Dermis microvascular lymphatic vessel endothelial cell (primary cell): ENCODE results near the gene ALG9. TPM values are rescaled to one million over a fixed set of nuclear protein-coding genes. Genes with fewer than 3 reads are reported as not detected.
A peak's percentile ranks its signal among the peaks of the same experiment; 100 is the strongest.

Source experiments
- DNase-seq, 2 donors: peaks; one replicate each; pipeline versions ENCODE4 v3.0.0 to v3.0.0-alpha.2; 2010; ENCODE audit warnings: low read depth in 2 of 2
- total RNA-seq: library from RNA; depleted of rRNA; stranded (reverse); fragments of >200 nt; gene quantifications from 2 replicates; pipeline ENCODE4 v1.2.1, GENCODE V29; 2014

The ALG9 gene
- total RNA-seq, 1 donor from 2014 or later = 19.5 TPM

- no peak for DNase-seq
Observed at GRCh38 chr11:111835665-111836064, 35.7 kb downstream of the ALG9 start.

DNA sequence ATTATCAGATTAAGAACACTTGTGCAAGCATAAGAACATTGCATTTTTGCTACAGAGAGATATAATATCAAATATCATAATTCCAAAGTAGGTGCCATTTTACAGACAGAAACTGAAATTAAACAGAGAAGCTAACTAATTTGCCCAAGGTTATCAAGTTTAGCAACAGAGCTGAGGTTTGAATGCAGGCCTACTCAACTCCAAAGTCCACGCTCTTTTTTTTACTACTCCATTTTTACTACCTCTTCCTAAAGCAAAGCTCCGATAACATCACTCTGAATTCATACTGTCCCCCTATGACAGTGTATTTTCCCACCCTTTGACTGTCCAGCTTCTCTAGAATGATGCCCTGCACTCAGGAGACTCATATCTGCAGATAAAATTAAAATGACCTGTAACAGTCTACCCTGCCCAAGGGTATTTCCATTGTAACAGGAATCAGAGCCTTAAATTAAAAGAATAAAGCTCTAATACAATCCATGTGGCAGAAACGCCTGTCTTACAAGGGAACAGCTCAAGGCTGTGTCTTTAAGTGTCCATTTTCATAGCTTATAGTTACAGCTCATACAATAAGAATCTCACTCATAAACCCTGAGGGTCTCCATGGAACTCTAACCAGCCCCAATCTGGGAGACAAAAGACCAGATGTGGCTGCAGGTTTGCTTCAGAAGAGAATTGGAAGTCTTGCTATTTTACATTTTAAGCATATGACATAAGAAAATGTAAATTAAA lies 36.8 kb downstream of the ALG9 start:
- DNase-seq = no peak

GRCh38 chr11:111833524-111833923 lies 37.9 kb downstream of the ALG9 start:
- peak; percentile 44 to 63 for DNase-seq

DNA sequence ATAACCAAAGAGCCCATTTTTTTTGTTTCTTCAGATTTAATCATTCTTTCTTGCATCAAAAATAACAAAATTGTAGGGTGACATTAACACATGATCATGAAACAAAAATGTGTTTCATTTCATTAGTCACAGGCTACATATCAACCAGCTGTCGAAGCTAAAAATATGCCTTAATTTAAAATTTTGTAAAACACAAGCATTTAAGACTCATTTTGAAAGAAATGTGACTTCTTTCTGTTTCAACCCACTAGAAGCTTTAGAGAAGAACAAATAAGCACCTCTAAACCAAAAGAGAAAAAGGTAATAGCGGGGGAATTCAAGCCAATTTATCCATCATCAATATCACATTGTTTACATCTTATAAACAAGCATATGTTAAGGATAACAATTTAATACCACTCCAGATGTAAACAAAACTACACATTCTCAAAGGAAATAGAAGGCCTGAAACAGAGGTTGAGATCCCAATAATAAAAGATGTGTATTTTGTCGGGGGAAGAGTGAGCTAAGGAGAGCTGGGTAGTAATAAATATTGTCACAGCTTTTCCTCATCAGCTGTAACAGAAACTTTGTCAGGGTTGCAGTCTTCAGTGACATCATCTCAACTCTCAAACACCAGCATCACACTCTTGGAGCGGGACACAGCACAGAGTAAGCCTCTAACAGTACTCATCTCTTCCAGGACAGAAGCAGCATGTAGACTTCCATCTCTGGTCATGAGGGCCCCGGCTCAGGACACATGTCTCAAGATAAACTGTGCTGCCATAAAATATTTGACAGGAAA lies 42.0 kb downstream of the ALG9 start:
- DNase-seq = no peak

GRCh38 chr11:111826322-111826950 lies 44.9 kb downstream of the ALG9 start:
- no peak for DNase-seq

GRCh38 chr11:111823629-111824028 lies 47.8 kb downstream of the ALG9 start:
- DNase-seq = no peak

DNA sequence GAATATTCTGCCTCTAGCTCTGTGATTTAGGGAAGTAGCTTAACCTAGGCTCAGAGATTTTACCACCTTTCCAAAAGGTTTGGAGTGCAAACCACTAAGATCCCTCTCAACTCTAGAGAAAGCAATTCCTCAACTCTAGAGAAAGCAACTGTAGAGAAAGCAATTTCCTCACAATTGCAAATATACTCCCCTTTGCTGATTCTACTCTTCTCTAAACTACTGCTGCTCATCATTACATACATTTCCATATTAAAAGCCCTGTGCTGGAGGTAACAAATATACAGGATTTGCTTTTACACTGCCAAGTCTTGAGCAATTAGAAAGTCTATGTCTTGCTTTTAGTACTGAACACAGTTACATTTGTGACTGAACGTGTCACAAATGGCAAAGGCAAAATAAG lies 48.2 kb downstream of the ALG9 start:
- DNase-seq = no peak

- DNase-seq = peak; percentile 54 to 67
Observed at GRCh38 chr11:111819829-111820237, 51.5 kb downstream of the ALG9 start.

GRCh38 chr11:111819161-111819828 lies 52.1 kb downstream of the ALG9 start:
- DNase-seq = peak; percentile 82 to 87

GRCh38 chr11:111815489-111815888 lies 55.9 kb downstream of the ALG9 start:
- no peak for DNase-seq

- no peak for DNase-seq
Observed at GRCh38 chr11:111814557-111815320, 56.6 kb downstream of the ALG9 start.

- DNase-seq = no peak
Observed at GRCh38 chr11:111814106-111814505, 57.3 kb downstream of the ALG9 start.

DNA sequence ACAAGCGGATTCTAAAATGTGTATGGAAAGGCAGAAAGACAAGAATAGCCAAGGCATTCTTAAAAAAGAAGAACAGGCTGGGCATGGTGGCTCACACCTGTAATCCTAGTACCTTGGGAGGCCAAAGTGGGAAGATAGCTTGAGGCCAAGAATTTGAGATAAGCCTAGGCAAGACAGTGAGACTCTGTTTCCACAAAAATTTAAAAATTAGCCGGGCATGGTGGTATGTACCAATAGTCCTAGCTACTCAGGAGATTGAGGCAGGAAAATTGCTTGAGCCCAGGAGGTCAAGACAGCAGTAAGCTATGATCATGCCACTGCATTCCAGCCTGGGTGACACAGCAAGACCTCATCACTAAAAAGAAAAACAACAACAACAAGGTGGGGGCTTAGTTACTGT lies 59.2 kb downstream of the ALG9 start:
- DNase-seq = no peak

DNA sequence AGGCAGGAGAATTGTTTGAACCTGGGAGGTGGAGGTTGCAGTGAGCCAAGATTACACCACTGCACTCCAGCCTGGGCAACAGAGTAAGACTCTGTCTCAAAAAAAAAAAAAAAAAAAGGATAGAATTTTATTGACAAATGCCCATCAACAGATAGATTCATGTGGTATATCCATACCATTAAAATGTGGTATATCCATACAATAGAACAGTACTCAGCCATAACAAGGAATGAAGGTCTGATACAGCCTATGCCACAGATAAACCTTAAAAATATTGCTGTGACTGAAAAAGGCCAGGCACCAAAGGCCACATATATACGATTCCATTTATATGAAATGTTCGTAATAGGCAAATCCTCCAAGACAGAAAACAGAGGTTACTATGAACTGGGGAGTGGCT lies 59.9 kb downstream of the ALG9 start:
- DNase-seq = no peak

- DNase-seq = no peak
Observed at GRCh38 chr11:111808834-111809233, 62.5 kb downstream of the ALG9 start.

DNA sequence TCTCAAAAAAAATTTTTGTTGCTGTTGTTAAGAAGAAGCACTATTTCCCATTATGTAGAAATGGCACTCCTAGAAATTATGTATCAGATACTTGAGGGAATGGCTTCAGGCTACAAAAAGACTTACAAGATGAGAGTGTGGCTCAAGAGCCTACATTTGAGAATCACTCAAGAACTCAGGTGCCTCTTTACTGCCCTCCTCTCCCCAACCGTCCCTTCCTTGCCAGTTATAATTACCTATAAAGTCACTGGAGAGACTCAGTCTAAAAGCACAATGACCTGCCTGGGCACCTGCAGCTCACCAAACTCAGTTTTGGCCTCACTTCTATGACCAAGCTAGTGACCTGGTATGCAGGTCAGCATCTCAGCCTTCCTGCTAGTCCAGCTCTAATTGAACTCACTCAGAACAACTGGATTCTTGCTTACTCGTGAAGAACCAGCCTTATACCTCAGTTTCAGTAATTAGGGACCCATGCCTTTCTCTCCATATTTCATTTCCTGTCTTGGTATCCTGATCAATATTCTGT lies 63.3 kb downstream of the ALG9 start:
- DNase-seq = no peak

GRCh38 chr11:111807076-111807475 lies 64.3 kb downstream of the ALG9 start:
- DNase-seq = no peak

GRCh38 chr11:111801135-111801534 lies 70.2 kb downstream of the ALG9 start:
- peak; percentile 5 to 14 for DNase-seq

GRCh38 chr11:111798279-111798678 lies 73.1 kb downstream of the ALG9 start:
- DNase-seq = no peak

DNA sequence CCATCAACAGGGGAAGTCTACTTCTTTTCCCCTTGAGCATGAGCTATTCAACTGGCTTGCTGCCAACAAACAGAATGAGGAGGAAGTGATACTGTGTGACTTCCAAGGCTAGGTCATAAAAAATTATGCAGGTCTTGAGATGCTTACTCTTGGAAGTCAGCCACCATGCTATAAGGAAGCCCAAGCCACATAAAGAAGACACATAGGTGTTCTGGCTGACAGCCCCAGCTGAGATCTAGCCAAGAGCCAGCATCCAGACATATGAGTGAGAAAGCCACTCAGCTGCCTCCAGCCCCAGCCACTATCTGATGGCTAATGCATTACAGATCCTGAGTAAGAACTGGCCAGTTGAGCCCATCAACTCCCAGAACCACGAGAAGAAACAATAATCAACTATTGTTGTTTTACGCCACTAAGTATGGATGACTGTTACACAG lies 74.2 kb downstream of the ALG9 start:
- peak in 1 of 2 donors; percentile 57 for DNase-seq

GRCh38 chr11:111796696-111797095 lies 74.7 kb downstream of the ALG9 start:
- no peak for DNase-seq
